ENCODE data around the gene TRIP4.

- TF ChIP-seq, protein P1, sequence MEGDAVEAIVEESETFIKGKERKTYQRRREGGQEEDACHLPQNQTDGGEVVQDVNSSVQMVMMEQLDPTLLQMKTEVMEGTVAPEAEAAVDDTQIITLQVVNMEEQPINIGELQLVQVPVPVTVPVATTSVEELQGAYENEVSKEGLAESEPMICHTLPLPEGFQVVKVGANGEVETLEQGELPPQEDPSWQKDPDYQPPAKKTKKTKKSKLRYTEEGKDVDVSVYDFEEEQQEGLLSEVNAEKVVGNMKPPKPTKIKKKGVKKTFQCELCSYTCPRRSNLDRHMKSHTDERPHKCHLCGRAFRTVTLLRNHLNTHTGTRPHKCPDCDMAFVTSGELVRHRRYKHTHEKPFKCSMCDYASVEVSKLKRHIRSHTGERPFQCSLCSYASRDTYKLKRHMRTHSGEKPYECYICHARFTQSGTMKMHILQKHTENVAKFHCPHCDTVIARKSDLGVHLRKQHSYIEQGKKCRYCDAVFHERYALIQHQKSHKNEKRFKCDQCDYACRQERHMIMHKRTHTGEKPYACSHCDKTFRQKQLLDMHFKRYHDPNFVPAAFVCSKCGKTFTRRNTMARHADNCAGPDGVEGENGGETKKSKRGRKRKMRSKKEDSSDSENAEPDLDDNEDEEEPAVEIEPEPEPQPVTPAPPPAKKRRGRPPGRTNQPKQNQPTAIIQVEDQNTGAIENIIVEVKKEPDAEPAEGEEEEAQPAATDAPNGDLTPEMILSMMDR (IDR thresholded peaks at IDR 0.05; ENCODE audit: low read length), result no peak
- no peak for TF ChIP-seq EZH2 (IDR thresholded peaks at IDR 0.05; ENCODE audit: borderline replicate concordance, low read length)
These were observed 55.4 kb downstream of the TRIP4 start for GRCh38 chr15:64443016-64443415.
